SK-N-MC (cell line): ENCODE data around the gene PEAK1.

ENCODE experiments used
- EZH2 ChIP-seq: fragments of 200-600 bp; sonication (generic); IDR thresholded peaks from one replicate; pipeline ENCODE4 v1.6.1; 2017; ENCODE audit warnings: antibody characterized with exemption
- POLR2AphosphoS5 ChIP-seq: IDR thresholded peaks from 2 replicates; pipeline ENCODE4 v1.6.1; 2012; ENCODE audit warnings: mild to moderate bottlenecking, low read depth, low read length, borderline replicate concordance

GRCh38 chr15:77064063-77064462, 355.8 kb downstream of the PEAK1 start:
- no peak for TF ChIP-seq POLR2AphosphoS5
- no peak for TF ChIP-seq EZH2
